ENCODE measurements around the gene TEX13D.

Gene TEX13D

DNA sequence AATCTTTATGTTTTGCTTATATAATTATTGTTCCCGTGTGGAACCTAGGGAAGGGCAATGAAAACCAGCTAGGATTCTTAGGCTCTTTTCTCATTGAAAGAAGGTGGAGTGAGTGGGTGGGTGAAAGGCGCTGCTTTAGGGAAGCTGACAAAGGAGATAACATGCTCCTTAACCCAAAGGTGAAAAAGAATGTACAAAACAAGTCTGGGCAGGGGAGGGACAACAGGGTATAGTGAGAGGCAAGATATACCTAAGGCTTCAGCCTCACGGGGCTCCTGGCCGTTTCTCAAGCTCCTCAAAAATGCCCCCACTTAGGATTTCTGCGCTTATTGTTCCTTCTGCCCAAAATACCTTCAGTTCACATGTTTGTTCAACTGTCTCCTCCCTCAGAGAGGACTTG is 15.7 kb downstream of the TEX13D start:
- no peak for DNase-seq

DNA sequence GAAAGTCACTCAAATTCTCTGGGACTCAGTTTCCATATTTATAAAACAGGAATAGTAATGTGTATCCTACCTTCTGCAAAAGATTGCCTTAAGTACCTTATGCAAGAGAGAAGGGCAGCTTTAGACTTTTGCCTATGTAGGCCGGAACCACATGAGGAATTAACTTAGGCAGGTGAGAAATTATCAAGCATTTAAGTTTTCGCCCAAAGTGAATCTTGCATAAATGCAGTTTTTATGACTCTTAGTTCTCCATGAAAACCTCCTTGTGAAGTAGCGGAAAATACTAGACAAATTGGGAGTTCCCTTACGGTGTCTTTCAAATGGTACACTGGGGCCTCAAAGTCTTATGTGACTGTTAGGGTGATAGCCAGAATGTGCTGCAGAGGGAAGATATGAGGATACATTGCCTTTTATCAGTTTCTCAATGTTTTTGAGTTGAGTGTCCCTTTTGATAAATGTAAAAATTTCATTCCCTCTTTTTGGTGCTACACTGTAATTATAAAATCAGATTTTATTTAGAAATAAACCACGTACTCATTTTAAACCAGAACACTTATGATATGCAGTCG is 16.5 kb downstream of the TEX13D start:
- DNase-seq = no peak

DNA sequence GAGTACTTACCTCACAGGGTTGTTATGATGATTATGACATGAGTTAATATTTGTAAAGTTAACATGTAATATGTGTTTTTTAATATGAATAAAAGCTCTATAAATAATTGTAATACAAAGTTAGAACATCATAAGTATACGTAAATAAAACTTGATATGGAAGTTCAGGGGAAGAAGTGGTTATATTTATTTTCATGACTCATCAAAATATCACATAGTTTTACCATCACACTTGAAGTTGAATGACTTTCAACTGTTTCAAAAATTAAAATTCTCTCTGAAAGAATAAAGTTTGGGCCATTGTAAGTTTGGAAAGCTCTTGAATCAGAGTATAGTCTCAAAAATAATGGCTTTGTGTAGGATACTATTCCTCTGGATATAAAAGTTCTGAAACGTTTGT is 22.2 kb downstream of the TEX13D start:
- no peak for DNase-seq

DNA sequence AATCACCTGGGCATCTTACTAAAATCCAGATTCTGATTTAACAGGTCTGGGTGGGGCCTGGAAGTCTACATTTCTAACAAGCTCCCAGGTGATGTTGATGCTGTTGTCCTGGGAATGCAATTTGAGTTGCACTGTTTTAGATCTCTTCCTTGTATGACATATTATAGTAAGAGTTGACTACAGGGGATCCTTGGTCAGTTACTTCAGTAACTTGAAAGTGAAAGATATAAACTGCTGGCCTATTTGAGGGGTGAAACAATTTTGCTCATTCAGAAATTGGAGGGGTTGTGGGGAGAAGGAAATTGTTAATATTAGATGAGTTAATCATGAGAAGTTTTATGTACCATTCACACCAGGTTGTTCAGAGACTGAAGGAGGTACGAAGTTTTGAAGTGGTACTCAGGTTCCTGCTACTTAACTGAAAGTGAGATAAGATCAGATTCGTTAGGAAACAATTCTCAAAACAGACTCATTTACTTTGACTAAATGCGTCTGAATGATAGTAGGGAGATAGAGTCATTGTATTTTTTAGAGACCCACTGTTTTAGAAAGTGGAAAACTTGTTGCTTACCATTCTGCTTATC is 26.4 kb downstream of the TEX13D start:
- DNase-seq = no peak

DNA sequence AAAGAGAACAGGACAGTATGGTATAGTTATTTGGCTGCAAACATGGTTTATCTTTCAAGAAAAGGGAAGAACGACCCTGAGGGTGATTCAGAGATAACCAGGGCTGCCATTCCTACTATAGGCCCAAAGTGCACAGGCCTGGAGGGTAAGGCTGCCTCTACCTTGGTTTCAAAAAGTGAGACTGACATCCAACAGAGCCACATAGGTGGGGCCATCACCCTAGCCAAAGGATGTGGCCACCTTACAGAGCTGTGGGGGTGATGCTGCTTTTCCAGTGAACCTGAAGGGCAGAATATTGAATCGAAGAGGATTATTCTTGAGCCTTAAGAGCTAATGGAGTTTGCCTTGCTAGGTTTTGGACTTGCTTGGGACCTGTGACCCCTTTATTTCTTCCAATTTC is 29.6 kb downstream of the TEX13D start:
- DNase-seq = no peak

DNA sequence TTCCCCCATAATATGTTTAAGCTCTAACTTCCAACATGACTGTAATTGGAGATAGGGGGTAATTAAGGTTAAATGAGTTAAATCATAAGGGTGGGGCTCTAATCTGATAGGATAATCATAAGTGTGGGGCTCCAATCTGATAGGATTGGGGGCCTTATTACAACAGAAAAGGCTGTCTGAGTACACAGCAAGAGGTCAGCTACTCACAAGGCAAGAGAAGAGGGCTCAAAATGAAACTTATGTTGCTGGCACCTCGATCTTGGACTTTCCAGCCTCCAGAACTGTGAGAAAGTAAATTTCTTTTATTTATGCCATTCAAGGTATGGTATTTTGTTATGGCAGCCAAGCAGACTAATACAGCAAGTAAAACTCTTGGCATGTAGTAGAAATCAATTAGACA is 30.3 kb downstream of the TEX13D start:
- no peak for DNase-seq

DNA sequence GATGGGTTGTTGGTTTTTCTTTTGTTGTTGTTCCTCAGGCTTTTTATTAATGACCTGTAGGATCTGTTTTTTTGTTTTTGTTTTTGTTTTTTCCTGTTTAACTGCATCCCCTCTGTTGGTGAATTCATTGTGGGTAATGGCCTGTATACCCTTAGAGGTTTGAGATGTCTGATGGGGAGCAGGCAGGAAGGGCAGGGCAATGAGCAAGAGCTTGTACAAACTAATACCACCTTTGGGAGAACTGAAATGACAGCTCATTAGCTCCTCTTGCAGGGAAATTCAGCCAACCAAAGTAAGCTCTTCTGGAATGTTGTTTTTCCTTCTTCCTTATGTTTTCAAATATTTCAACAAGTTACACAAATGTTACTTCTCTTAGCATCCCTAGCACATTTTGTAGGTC is 37.3 kb downstream of the TEX13D start:
- DNase-seq = no peak

DNA sequence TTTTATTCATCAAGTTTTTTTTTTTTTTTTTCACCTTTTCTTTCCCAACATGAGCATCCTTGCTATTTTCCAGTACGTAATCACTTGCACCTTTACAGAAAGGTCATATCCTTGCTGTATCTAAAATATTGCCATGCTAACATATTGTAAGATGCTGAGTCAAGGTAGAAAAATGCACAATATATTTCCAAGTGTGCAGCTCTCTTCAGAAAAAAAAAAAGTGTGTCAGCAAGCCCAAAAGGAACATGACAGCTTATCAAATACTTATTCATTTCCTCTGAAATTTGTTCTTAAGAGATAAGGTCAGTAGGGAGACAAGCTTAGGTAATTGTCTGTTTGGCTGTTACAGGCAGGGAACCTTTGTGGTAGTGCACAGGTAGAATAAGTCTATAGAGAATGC is 40.9 kb downstream of the TEX13D start:
- DNase-seq = no peak

DNA sequence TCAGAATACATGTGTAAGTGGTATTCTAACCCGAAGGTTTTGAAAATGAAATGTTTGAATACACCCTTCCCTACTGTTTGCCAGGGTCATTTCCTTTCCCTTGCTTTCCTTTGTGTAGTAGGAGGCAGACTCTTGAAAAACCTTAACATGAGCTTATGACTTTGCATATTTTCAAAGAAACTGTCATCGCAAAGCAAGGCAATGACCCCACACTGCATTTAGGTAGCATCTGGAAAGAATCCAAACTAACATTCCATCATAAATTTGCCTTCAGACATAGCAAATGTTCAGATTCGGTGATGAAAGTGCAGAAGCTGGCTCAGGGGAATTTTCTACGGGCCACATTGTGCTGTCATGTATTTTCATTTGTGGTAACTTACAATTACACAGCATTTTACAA is 46.2 kb downstream of the TEX13D start:
- no peak for DNase-seq

DNA sequence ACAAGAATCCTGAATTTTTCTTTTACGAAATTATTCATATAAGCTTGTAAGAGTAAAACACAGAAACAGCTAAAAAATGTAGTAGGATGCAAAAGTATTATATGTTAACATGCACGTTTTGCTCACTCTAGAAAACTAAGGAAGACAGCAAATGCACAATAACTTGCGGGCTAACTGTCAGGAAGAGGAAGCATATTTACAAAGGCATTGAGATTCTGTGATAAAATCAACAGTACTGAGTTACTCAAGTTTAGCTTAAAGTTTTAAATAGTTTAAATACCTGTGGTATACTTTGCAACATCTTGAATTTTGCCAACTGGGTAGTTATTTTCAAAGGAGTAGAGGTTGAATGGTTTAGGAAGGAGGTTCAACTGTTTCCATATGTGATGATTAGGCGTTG is 50.9 kb downstream of the TEX13D start:
- DNase-seq = no peak

DNA sequence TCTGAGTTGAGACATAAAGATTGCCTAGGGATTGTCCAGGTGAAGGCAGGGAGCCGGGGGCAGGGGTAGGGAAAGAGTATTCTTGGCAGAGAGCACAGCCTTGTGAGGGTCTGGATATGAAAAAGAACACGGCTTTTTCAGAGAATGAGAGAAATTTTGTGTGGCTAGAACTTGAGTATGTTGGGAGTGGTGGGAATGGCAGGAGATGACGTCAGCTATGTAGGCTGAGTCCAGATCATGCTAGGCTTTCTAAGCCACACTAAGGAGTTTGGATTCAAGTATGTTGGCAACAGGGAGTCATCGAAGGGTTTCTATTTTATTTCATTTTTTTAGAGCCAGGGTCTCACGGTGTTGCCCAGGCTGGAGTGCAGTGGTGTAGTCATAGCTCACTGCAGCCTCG is 53.9 kb downstream of the TEX13D start:
- DNase-seq = no peak
